Vagina (tissue), 2 donors: Measurements from ENCODE around the gene SPTBN4. TPM values are rescaled to one million over a fixed set of nuclear protein-coding genes. Genes with fewer than 3 reads are reported as not detected.

Source experiments
- DNase-seq, 2 donors: peaks; one replicate each; pipeline ENCODE4 v3.0.0-alpha.2; 2017; ENCODE audit errors: extremely low spot score in 2 of 2
- H3K27ac ChIP-seq: fragments of 200-600 bp; sonication (generic); one replicate; pipeline ENCODE4 v1.5.1; 2019
- H3K27me3 ChIP-seq: fragments of 200-600 bp; sonication (generic); one replicate; pipeline ENCODE4 v1.5.1; 2019
- H3K36me3 ChIP-seq, 2 donors: fragments of 200-600 bp; sonication (generic); one replicate each; pipeline ENCODE4 v1.5.1; 2017 to 2019
- H3K4me1 ChIP-seq: fragments of 200-600 bp; sonication (generic); one replicate; pipeline ENCODE4 v1.5.1; 2019
- H3K4me3 ChIP-seq, 2 donors: fragments of 200-600 bp; sonication (generic); 1 replicate in 1 of 2; 2 replicates in 1 of 2; pipeline ENCODE4 v1.5.1; 2016 to 2019
- H3K9me3 ChIP-seq: fragments of 200-600 bp; sonication (generic); one replicate; pipeline ENCODE4 v1.5.1; 2019
- POLR2A ChIP-seq, 2 donors: fragments of 450-650 bp; IDR thresholded peaks; one replicate each; pipeline ENCODE4 v1.6.1; 2017; ENCODE audit warnings: antibody characterized with exemption in 2 of 2, mild to moderate bottlenecking in 2 of 2, moderate library complexity in 2 of 2
- POLR2AphosphoS5 ChIP-seq, 2 donors: sonication (generic); formaldehyde crosslinking; IDR thresholded peaks; one replicate each; pipeline ENCODE4 v1.9.0; 2017; ENCODE audit warnings: antibody characterized with exemption in 2 of 2, mild to moderate bottlenecking in 2 of 2, low read depth in 1 of 2; ENCODE audit not compliant: insufficient read depth in 1 of 2
- intact Hi-C: fragments of 100-400 bp; cut with DNase I; formaldehyde crosslinking; loops from one replicate; pipeline ENCODE4 v1.15.1; 2023
- total RNA-seq: library from RNA; depleted of rRNA; stranded (reverse); fragments of >200 nt; gene quantifications from one replicate; pipeline ENCODE4 v1.2.3, GENCODE V29; 2016
- TF ChIP-seq, protein P1 (sequence below), 3 experiments: fragments of 450-650 bp in 2 of 3; fragments of 200-600 bp in 1 of 3; sonication (generic) in 1 of 3; IDR thresholded peaks; one replicate each; pipeline ENCODE4 v1.5.1; 2017 to 2019; ENCODE audit warnings: antibody characterized with exemption in 3 of 3, mild to moderate bottlenecking in 2 of 3, moderate library complexity in 2 of 3

SPTBN4 gene
- total RNA-seq, 1 donor from 2014 or later = 1.7 TPM

DNA sequence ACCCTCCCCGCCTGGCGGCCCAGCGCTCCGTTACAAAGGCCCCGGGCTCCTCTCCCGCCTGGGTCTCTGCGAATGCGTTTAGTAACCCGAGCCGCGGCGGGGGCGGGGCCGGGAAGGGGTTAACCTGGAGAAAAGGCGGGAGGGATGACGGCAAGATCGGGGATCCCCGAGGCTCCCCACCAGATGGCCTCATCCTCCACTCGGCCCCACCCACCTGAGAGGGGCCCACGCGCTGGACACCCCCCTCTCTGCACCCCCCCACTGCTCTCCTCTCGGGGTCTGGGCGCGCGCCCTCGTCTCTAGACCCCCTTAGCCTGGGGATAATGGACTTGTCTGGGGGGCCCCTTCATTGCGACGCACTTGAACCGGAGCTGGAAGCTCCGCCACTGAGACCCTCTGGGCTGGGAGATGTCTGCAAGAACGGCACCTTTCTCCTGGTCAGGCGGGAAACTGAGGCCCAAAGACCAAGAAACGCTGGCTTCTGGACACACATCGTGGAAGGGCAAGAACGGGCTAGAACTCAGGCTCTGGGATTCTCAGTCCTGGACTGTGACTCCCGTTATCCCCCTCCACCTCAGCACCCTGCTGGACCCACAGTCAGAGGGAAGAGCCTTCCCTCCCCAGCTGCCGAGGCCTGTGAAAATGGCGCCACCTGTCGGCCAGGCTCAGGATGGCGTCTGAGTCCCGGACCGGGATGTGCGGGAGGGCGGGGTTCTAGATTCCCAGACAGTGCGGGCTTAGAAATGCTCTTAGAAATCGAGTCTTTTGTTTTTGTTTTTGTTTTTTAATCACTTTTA lies 131.5 kb downstream of the SPTBN4 start:
- H3K9me3 ChIP-seq = no peaks in the 10 kb centered on the region
- H3K4me3 ChIP-seq = peak overlapping the region; percentile 30 to 46
- H3K4me1 ChIP-seq = peaks cover 63% of the 10 kb centered on the region
- H3K27ac ChIP-seq = peak overlapping the region; percentile 60
- no peak for DNase-seq
- no peaks in the 10 kb centered on the region for H3K36me3 ChIP-seq
- peak in 1 of 2 donors; percentile 67 for TF ChIP-seq POLR2AphosphoS5 (IDR thresholded peaks at IDR 0.05; ENCODE audit: insufficient read depth in 1 of 2, low read depth in 1 of 2)
- TF ChIP-seq POLR2A (IDR thresholded peaks at IDR 0.05) = no peak
- TF ChIP-seq, protein P1, sequence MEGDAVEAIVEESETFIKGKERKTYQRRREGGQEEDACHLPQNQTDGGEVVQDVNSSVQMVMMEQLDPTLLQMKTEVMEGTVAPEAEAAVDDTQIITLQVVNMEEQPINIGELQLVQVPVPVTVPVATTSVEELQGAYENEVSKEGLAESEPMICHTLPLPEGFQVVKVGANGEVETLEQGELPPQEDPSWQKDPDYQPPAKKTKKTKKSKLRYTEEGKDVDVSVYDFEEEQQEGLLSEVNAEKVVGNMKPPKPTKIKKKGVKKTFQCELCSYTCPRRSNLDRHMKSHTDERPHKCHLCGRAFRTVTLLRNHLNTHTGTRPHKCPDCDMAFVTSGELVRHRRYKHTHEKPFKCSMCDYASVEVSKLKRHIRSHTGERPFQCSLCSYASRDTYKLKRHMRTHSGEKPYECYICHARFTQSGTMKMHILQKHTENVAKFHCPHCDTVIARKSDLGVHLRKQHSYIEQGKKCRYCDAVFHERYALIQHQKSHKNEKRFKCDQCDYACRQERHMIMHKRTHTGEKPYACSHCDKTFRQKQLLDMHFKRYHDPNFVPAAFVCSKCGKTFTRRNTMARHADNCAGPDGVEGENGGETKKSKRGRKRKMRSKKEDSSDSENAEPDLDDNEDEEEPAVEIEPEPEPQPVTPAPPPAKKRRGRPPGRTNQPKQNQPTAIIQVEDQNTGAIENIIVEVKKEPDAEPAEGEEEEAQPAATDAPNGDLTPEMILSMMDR (IDR thresholded peaks at IDR 0.05) = peak; percentile 79 to 97 (median 95)
- intact Hi-C loops = loop anchor here (5.0 kb wide), 1 partner anchor 66 kb away; no protein-coding TSS in a partner anchor
- H3K27me3 ChIP-seq = no peaks in the 10 kb centered on the region

DNA sequence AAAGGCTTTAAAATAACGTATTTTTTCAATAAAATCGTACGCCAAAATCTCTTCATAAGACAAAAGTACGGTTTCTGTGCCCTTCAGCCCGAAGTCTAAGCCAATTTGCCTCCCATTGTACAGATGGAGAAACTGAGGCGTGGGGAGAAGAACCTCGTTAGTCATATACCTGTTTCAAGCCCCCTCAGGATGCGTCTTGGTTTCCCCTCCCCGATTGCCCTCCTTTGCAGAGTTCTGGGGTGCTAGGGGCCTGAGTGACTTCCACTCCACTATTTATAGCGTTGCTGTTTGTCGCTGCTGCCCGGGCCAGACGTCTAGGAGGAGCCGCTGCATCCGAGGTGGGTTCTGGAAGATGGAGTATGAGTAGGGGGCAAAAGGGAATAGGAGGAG lies 132.1 kb downstream of the SPTBN4 start:
- TF ChIP-seq POLR2AphosphoS5 (IDR thresholded peaks at IDR 0.05; ENCODE audit: insufficient read depth in 1 of 2, low read depth in 1 of 2) = no peak
- no peak for TF ChIP-seq POLR2A (IDR thresholded peaks at IDR 0.05)
- no peaks in the 10 kb centered on the region for H3K9me3 ChIP-seq
- H3K27me3 ChIP-seq = no peaks in the 10 kb centered on the region
- intact Hi-C loops = loop anchor here (5.0 kb wide), 1 partner anchor 67 kb away; no protein-coding TSS in a partner anchor
- H3K4me1 ChIP-seq = peaks cover 64% of the 10 kb centered on the region
- H3K27ac ChIP-seq = peak overlapping the region; percentile 97
- no peaks in the 10 kb centered on the region for H3K36me3 ChIP-seq
- no peak for DNase-seq
- H3K4me3 ChIP-seq = peak overlapping the region in 1 of 2 donors; percentile 30

DNA sequence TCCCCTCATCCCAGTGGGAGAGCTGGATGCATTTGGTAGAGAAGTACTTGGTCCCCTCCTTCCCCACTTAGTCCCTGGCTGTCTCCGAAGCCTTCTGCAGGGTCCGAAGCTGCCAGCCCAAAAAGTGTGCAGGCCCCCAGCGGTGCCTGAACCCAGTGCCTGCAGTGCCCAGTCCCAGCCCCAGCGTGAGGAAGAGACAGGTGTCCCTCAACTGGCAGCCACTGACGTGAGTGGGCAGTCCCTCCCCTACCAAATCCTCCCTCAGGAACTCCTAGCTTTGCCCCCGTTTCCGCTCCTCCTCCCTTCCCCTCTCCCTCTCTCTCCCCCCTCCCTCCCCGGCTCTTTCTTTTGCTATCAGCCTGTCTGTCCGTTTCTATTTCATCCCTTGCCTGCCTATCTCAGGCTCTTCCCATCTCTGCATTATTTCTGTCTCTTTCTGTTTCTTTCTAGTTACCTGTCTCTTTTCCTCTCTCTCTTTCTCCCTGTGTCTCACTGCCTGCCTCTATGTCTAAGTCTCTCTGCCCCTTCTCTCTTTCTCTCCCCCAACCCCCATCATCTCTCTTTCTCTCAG lies 132.6 kb downstream of the SPTBN4 start:
- H3K36me3 ChIP-seq = no peaks in the 10 kb centered on the region
- no peaks in the 10 kb centered on the region for H3K9me3 ChIP-seq
- intact Hi-C loops = loop anchor here (5.0 kb wide), 1 partner anchor 67 kb away; no protein-coding TSS in a partner anchor
- TF ChIP-seq, protein P1 (IDR thresholded peaks at IDR 0.05) = no peak
- TF ChIP-seq POLR2AphosphoS5 (IDR thresholded peaks at IDR 0.05; ENCODE audit: insufficient read depth in 1 of 2, low read depth in 1 of 2) = no peak
- TF ChIP-seq POLR2A (IDR thresholded peaks at IDR 0.05) = no peak
- H3K4me1 ChIP-seq = peaks cover 67% of the 10 kb centered on the region
- H3K27ac ChIP-seq = peak overlapping the region; percentile 97
- H3K27me3 ChIP-seq = no peaks in the 10 kb centered on the region
- H3K4me3 ChIP-seq = peak overlapping the region in 1 of 2 donors; percentile 69
- no peak for DNase-seq

DNA sequence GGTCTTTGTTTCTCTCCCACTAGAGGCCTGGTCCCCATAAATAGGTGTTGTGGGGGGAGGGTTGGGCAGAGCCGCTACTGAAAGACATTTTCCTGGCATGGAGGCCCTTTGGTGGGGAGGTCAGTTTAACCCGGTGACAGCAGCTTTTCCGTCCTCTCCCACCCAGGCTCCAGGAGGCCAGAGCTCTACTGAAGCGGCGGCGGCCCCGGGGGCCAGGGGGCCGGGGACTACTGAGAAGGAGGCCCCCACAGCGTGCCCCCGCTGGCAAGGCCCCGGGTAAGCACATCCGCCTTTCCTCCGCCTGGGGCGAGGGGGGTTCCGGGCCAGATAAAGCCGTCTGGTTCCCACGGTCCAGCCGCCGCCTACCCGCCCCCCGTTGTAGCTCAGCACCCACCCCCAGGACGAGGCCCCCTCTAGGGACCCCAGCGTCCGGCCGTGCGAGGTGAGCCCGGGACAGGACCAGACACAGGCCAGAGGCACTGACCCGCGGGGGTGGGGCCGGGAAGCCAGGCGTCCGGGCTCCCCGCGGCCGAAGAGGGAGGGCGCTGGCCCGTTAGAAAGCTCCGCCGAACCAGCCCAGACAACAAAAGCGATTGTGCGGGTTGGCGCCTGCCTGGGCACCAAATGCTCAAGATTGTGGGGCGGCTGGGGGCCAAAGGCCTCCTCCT lies 133.2 kb downstream of the SPTBN4 start:
- intact Hi-C loops = loop anchor here (5.0 to 10.0 kb wide), 2 partner anchors 68 to 165 kb away; no protein-coding TSS in a partner anchor
- H3K27ac ChIP-seq = peak overlapping the region; percentile 97
- TF ChIP-seq POLR2A (IDR thresholded peaks at IDR 0.05) (no peak), POLR2AphosphoS5 (IDR thresholded peaks at IDR 0.05; ENCODE audit: insufficient read depth in 1 of 2, low read depth in 1 of 2) (no peak)
- TF ChIP-seq, protein P1 (IDR thresholded peaks at IDR 0.05) = no peak
- no peaks in the 10 kb centered on the region for H3K9me3 ChIP-seq
- H3K4me1 ChIP-seq = peaks cover 74% of the 10 kb centered on the region
- no peaks in the 10 kb centered on the region for H3K27me3 ChIP-seq
- peak overlapping the region; percentile 69 to 78 for H3K4me3 ChIP-seq
- DNase-seq = no peak
- no peaks in the 10 kb centered on the region for H3K36me3 ChIP-seq

DNA sequence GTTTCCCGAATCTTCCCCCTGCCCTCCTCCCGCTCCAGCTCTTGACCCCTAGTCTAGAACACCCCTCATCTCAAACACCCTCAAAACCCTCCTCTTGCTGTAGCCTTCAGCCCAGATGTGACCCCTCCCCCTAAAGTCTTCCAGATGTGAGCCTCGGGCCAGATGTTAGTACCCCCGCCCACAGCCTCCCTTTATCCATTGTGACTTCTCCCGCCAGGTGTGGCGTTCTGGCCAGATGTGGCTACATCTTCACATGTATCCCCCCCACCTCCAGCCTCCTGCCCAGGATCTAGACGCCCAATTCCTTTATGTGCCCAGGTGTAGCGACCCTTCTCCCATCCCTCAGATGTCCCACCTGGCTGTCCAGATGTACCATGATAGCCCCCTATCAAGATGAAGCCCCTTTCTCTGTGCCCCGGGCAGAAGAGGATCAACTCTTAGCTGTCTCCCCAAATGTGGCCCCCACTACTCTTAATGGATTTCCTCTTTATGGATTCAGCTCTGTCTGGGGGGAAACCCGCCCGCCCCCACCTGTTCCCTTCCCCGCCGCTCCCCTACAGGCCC lies 133.9 kb downstream of the SPTBN4 start:
- Histone ChIP-seq H3K4me1 (peaks cover 80% of the 10 kb centered on the region), H3K27ac (peak overlapping the region; percentile 97), H3K4me3 (peak overlapping the region; percentile 69 to 78), H3K36me3 (no peaks in the 10 kb centered on the region), H3K9me3 (no peaks in the 10 kb centered on the region), H3K27me3 (no peaks in the 10 kb centered on the region)
- intact Hi-C loops = loop anchor here (10.0 kb wide), 1 partner anchor 166 kb away; no protein-coding TSS in a partner anchor
- DNase-seq = no peak
- TF ChIP-seq POLR2A (IDR thresholded peaks at IDR 0.05) (no peak), POLR2AphosphoS5 (IDR thresholded peaks at IDR 0.05; ENCODE audit: insufficient read depth in 1 of 2, low read depth in 1 of 2) (no peak)
- TF ChIP-seq, protein P1 (IDR thresholded peaks at IDR 0.05) = no peak
